CD4-positive, alpha-beta T cell treated with Interleukin-12 subunit alpha and Interleukin-12 subunit beta, for 1 hour (primary cell): ENCODE data around the gene C4orf51.

Experiments
- DNase-seq: peaks from one replicate; pipeline ENCODE4 v3.0.0-alpha.2; 2020

Gene C4orf51

DNA sequence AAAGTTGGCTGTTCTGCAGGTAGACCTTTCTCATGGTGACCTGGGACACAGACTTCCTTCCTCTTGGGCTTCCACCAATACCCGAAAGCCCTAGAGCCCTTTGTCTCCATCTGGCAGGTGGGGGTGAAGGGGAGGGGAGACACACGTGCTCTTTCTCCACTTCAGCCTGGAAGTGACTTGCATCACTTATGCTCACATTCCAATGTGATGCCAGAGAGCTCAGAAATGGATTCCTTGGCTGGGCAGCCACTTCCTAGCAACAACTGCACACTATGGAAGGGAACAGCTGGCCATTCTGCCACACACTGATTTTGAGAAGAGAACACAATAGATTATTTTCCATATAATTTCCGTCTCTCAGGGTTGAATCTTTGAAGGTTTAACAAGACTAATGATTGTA, 36.3 kb downstream of the C4orf51 start:
- DNase-seq = no peak

DNA sequence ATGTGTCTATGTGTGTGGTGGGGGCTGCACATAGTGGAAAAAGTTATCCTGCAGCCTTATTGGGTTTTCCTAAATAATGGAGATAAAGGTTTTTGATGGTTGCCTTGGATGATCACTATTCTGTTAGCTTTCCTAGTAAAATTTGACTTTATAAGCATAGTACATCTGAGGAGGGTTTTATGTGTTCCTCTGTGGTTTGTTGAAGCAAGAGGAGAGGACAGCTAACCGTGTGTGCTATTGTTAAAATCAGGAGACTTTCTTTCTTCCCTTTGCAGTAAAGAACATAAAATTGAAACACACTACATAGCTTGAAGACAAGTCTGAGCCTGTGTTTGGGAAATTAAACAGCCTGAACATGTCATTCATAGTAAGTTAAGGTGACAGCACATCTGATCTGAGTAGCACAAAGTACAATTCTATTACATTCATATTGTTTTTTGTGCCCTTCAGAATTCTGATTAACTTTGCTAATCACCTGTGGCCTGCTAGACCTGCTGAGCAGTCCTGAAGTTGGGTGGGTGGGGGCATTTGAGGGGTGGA, 36.8 kb downstream of the C4orf51 start:
- no peak for DNase-seq

DNA sequence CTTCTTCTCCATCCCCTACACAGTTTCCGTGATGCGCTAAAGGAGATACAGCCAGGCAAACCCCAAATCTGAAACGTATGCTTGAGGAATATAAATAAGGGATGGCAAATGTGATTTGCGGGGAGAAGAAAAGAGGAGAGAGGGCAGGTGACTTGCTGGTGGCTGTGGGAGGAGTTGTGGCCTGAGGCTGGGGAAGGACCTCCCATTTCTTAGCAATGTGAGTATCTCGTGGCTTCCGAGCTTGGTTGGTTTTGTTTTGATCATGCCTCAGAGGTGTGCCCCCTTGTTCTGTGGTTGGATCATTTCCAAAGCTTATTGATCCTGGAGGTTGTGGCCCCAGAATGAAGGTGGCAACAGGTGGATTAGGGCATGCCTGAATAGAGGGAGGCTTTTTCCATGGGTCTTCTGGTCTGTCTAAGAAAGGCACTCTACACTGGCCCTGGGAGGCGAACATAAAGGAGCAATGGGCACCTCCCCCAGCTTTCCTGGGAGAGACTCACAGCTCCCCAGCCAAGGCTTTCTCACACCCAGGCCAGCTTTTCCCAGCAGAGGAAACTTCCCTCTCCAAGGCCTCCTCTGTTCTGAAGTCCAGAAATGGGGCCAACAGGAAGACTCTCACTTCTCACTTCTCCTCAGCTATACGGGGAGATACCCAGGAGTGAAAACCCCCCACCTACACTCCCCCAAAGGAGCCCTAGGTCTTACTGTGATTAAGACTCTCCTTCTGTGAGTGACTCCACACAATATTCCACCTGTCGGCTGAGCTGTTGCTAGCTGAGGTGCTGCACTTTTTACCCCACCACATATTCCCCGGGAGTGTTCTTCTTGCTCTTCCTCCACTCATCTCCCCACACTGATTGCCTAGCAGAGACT, 40.0 kb downstream of the C4orf51 start:
- no peak for DNase-seq

DNA sequence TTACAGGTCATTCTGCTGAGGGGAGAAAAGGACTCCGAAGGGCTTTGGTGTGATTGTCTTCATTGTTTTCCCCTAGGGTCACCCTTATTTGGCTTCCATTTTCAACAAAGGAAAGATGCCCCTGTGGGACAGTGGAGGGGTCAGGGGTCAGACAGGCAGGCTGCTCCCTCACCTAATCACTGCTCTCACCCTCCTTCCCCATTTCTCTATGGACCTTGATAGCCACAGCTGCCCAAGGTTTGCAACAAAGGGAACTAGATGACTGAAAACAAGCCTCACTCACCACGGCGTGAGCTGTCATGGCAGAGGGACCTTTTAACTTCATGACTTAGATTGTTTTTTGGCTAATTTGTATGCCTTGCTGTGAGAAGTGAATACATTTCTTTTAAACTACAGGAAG, 40.7 kb downstream of the C4orf51 start:
- no peak for DNase-seq

GRCh38 chr4:145722561-145722960, 42.6 kb downstream of the C4orf51 start:
- no peak for DNase-seq

GRCh38 chr4:145723336-145723735, 43.4 kb downstream of the C4orf51 start:
- no peak for DNase-seq

- no peak for DNase-seq
Observed at GRCh38 chr4:145730026-145730425, 50.1 kb downstream of the C4orf51 start.

DNA sequence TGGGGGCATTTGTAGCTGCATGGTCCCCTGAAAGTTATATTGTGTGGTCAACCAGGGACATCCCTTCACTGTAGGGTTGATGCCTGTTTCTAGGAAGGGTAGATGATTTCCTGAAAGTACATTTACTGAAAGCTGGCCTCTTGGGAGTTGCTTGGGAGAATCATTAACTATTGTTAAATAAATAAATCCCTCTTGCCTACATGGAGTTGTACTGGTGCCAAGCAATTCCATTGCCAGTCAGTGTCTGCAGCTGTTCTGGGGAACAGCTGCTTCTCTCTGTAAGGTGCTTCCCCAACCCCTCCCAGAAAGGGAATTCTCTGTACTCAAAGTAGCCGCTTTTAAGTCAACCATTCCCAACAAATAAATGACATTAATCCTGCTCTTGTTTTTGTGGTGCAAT, 51.1 kb downstream of the C4orf51 start:
- no peak for DNase-seq

- DNase-seq = no peak
Observed at GRCh38 chr4:145732001-145732815, 52.3 kb downstream of the C4orf51 start.

DNA sequence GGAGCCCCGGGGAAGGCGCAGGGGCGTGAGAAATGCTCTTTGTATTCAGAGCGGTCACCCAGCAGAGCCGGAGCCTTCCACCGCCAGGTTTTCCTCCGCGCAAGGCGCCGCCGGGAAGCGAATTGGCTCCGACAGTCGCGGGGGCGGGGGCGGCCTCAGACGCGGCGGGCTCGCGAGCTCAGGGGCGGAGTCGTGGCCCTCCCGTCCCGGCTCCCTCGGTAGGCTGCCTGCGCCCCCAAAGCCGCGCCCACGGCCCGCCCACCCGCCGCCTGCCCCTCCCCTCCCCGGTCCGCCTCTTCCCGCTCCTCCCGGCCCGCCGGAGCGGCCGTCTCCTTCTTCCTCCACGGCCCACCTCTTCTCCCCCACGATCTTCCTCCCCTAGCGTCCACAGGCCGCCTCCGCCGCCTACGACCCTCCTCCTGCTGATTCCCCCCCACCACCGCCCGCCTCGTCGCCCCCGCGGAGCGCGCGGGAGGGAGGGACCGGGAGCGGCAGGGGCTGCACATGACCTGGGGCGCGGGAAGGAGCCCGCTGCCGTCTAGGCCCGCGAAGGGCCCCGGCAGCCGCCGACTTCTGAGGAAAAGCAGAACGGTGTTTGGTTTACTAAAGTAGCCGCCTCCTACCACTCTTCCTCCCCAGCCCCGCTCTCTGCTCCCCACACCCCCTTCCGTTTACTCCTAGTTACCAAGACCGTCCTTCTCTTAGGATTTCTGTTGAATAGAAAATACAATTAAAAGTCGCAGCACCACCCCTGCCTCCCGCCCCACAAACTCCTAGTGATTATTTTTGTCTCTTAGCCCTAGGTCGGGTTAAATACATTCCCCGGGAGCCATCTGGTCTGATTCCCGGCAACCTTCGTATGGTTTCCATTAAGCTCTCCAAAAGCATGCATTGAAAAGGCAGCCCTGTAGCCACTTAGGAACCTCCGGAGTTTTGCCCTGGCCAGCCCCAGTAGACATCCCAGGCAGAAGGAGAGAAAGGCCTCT, 53.2 kb downstream of the C4orf51 start:
- peak; percentile 78 for DNase-seq

GRCh38 chr4:145734031-145734430, 54.1 kb downstream of the C4orf51 start:
- DNase-seq = no peak

GRCh38 chr4:145734576-145735346, 54.8 kb downstream of the C4orf51 start:
- no peak for DNase-seq

GRCh38 chr4:145735347-145735675, 55.4 kb downstream of the C4orf51 start:
- no peak for DNase-seq

GRCh38 chr4:145735827-145736226, 55.9 kb downstream of the C4orf51 start:
- no peak for DNase-seq

- DNase-seq = no peak
Observed at GRCh38 chr4:145736241-145736831, 56.4 kb downstream of the C4orf51 start.

- no peak for DNase-seq
Observed at GRCh38 chr4:145739845-145740244, 59.9 kb downstream of the C4orf51 start.

GRCh38 chr4:145740806-145741205, 60.9 kb downstream of the C4orf51 start:
- DNase-seq = no peak

GRCh38 chr4:145743641-145744040, 63.7 kb downstream of the C4orf51 start:
- no peak for DNase-seq

GRCh38 chr4:145755802-145756201, 75.9 kb downstream of the C4orf51 start:
- DNase-seq = no peak

DNA sequence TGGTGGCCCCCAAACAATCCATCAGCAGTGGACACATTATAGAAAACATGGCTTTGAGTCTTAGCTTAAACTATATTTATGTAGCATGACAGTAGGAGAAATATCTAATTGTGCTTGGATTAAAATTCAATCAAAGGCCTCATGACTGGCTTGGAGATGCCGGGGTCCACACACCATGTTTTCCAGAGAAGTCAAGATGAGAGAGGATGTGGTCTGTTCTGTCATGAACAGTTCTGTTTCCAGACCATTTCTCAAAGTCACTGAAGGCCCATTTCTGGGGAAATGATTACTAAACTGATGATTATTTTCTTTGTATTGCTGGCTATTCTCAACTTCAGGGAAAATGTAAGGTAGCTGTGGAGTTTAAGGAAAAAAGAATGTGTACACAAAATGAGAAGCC, 76.3 kb downstream of the C4orf51 start:
- DNase-seq = no peak

DNA sequence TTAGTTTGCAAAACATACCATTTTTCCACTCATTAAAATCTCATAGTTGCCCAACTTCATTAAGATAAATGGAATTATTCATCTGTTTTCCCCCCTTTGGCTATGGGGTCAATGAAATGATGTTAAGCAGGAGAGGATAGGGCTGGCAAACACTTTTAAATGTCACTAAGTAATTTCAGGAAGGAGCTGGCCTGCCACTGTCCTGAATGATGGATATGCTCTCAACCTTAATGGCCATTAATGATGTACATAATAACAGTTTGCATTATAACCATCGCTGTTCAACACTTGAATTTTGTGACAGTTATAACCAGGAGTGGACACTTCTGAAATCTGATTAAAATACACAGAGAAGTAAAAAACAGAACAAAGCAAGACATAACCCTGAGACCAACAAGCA, 77.2 kb downstream of the C4orf51 start:
- DNase-seq = no peak
